Jurkat, Clone E6-1 (cell line): ENCODE data around the gene HDAC7.

Source experiments
- DNase-seq: peaks from one replicate; pipeline ENCODE4 v3.0.0-alpha.2; 2011; ENCODE audit warnings: low read depth, low spot score
- H3K4me3 ChIP-seq: 2 replicates; pipeline ENCODE4 v1.5.1; 2011; ENCODE audit warnings: mild to moderate bottlenecking, low read length, control low read depth, moderate library complexity

Gene HDAC7

DNA sequence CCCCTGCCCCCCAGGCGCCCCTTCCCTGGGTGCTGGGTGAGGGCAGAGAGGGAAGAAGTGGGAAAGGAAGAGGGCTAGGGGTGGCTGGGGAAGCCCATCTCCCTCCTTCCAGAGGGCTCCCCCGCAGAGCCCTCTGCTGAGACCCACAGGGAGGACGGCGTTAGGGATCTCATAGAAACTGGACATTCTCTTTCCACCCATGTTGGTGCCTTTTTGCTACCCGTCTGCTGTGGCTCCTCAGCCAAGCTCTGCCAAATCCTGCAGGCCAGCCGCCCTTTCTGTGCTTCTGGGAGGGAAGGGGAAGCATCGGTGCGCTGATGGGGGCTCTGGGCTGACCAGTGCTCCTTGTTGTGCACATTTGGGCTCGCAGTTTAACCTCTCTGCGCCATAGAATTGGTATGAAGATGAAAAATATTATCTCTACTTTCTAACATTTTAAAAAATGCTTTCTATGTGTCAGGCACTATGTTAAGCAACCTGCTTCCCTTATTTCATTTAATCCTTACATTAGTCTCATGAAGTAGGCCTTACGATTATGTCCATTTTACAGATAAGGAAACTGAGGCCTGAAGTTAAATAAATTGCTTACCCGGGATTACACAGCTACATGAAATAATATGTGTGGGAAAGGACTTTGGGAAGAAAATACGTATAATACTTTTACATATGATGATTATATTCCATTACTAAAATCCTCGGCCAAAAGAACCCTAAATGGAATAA, 45.7 kb downstream of the HDAC7 start:
- DNase-seq, result no peak
- H3K4me3 ChIP-seq, result peak overlapping the region; percentile 65

GRCh38 chr12:47773062-47773857, 46.4 kb downstream of the HDAC7 start, which contains the start of gene SLC48A1:
Gene SLC48A1, plus strand, starts transcription at chr12:47773238. Its CDS starts 67 bp downstream, at chr12:47773305.
- peak within 1 kb of the TSS; percentile 65 for H3K4me3 ChIP-seq
- DNase-seq, result no peak

GRCh38 chr12:47772738-47773061, 47.0 kb downstream of the HDAC7 start:
- no peak for DNase-seq
- peak overlapping the region; percentile 65 for H3K4me3 ChIP-seq

- no peak for DNase-seq
- H3K4me3 ChIP-seq, result no peak overlapping the region
These were observed 47.5 kb downstream of the HDAC7 start for GRCh38 chr12:47772094-47772660.

GRCh38 chr12:47771304-47771703, 48.4 kb downstream of the HDAC7 start:
- H3K4me3 ChIP-seq, result no peak overlapping the region
- DNase-seq, result no peak

DNA sequence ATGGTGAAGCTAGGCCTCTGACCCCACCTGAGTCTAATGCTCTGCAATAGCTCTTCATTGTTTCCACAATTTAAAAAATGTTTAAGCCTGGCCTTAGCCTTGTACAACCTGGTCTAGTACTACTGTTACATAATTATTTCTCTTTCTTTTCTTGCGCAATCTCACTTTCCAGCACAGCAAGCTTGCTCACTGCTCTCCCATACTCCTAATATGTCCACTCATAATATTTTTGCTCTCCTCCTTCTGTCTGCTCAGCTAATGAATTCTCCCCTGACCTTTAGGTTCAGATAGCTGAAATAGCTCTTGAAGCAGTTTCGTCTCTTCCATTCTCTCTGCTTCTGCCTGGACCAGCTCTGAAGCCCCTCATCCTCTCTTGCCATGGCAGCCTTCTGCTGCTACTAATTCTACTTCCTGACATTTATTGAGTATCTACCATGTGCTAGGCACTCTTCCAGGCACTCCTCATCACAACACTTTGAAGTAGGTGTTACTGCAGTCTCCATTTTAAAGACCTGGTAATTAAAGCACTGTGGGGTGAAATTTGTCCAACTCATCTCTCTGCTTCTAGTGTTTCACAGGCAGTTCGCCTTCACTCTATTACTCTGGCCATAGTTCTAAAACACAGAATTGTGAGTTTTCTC, 49.5 kb downstream of the HDAC7 start:
- no peak overlapping the region for H3K4me3 ChIP-seq
- DNase-seq, result no peak

DNA sequence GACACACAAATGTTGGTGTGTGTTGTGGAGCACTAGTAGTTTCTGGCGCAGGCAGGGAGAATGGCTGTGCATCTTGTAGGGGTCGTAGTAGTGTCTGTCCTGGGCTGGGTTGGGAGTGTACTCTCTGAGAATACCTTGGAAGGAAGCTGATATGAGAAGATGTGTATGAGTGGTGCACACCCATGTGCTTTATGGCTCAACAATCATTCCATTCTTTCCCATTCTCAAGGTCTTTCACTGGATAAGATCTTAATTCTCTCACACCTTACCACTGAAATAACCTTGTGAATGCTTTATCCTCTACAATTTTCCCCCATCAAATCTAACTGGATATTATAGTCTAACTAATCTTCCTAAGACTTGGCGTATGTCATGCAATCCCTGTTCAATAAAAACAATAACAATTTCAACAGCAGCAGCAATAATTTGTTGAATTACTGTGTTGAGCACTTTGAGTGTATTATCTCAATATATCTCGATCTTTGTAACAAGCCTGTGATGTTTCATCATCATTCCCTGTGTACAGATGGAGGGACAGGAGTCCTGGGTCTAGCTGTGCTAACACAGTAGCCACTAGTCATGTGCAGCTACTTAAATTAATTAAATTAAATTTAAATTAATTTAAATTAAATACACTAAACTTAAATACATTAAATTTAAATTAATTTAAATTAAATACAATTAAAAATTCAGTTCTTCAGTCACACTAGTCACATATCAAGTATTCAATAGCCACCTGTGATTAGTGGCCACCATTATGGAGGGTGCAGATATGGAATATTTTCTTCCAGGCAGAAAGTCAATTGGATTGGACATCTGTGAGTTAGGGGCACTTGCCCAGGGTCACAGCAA, 50.2 kb downstream of the HDAC7 start:
- no peak overlapping the region for H3K4me3 ChIP-seq
- no peak for DNase-seq

DNA sequence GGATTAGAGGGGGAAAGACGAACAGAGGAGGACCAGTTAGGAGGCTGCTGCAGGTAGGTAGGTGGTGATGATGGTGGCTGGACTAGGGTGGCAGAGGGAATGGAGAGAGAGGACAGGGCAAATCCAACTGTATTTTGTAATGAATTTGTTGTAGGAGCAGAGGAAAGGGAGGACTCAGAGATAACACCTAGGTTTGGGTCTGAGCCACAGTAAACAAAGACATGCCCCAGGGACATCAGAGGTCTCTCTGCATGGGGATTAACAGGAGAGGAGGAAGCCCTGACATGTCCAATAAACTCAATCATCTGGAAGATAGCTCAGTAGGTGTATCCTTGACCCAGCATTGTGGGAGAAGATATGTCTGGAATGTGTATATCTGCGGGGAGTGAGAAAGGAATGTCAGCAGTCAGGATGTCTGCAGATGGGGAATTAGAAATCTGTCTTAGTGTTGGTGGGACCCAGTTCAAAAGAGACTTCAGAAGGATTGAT, 51.3 kb downstream of the HDAC7 start:
- H3K4me3 ChIP-seq, result no peak overlapping the region
- no peak for DNase-seq

DNA sequence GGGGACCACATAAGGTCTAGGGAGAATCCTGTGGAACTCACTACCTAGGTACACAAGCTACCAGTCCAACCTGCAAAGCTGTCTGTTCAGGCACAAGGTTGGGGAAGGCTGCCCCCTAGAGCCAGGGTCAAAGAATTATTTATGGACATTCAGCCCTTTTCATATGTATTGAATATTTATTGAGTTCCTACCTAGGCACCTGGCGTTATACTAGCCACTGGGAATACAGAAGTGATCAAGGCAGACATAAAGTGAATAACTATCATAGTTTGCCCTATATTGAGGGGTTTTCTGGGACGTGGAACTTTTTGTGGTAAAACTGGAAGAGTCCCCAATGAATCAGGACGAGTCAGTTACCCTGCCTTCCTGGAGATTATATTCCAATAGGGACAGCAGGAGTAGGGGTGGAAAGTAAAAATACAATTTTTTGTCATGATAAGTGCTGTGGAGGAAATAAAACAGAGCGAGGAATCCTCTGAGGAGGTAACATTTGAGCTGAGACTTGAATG, 52.4 kb downstream of the HDAC7 start:
- DNase-seq, result peak; percentile 61

DNA sequence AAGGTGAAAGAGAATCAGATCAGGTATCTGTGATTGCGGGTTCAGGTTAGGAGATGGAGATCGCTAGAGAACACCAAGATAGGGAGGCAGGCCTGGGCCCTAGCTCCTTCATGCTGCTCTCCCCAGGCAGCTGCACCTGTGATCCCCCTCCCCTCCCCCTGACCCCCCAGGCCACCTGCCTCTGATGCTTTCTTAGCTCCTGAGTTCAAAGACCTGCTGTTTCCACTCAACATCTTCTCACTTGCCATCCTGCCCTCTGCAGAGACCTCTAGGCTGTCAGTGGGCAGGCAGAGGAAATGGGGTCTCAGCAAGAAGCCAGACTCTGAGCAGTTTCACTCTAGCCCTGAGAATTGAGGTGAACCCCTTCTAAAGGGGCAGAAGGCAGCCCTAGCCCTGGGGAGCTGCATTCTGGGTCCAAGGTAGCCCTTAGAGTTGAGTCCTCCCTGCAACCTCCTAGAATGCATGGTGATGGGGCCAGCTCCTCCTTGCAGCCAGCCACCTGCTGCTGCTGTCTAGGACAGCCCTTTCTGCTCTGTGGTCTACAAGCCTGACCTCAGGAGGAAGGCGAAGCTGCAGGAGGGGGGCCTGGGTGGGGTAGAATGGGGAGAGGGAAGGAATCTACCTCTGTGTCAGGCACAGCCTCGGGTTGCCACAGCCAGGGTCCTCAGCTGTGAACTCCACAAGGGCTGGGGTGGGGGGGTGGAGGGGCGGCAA, 53.0 kb downstream of the HDAC7 start:
- peak; percentile 84 for DNase-seq
- peak overlapping the region; percentile 8 for H3K4me3 ChIP-seq

More for the DNA sequence above, 52.4 kb downstream of the HDAC7 start:
- H3K4me3 ChIP-seq, result no peak overlapping the region

DNA sequence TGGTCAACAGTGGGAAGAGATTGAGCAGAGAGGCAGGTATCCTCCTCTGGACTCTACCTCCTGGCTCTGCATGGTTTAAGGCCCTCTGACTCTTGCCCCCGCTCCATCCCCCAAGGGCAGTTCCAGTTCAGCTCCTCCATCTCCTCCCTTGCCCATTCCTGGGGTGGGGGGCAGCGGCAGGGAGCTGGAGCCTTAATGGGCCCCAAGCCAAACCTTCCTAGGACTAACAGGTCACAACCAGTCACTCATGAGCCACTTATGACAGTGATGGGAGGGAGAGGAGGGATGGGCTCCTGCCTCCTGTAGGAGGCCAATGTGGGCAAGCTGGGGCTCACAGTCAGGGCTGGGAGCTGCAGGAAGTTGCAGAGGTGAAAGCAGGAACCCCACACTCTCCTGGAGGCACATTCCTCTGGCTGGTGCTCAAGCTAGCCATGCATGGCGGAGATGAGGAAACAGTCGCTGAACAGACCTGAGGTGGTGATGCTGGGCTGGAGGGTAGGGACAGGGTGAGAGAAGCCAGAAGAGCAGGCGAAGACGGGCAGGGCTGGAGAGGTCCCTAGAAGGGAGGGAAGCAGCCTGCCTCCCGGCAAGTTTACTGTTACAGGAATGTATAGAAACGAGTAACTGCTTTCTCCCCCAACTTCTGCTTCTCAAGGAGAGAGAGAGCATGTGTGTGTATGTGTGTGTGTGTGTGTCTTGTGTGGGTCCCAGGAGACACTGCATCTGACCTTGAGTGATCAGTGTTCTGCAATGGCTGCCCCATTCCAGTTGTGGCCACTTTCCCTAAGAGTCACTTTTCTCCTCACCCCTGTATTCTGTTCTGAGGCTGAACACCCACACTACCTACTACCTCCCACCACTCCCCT, 56.0 kb downstream of the HDAC7 start:
- no peak for DNase-seq
- no peak overlapping the region for H3K4me3 ChIP-seq

- H3K4me3 ChIP-seq, result no peak overlapping the region
- DNase-seq, result no peak
These were observed 56.7 kb downstream of the HDAC7 start for GRCh38 chr12:47762850-47763465.

GRCh38 chr12:47758834-47759690, 60.6 kb downstream of the HDAC7 start, which contains the start of gene RAPGEF3:
Gene RAPGEF3, minus strand, starts transcription at chr12:47758880. Its CDS starts 324 bp downstream, at chr12:47758556.
- peak within 1 kb of the TSS; percentile 65 for H3K4me3 ChIP-seq
- DNase-seq, result peak; percentile 42

DNA sequence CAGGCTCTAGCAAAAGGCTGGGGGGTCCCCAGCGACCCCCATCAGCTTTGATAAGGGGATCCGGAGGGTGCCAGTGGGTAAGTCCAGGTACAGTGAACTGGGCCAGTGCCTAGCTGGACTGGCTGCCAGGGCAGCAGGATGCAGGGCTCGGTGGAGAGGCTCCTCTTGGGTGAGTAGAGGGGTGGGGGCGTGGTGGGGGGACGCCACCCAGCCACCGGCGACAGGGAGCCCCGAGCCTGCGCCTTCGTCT, 61.2 kb downstream of the HDAC7 start:
- peak overlapping the region; percentile 65 for H3K4me3 ChIP-seq

DNA sequence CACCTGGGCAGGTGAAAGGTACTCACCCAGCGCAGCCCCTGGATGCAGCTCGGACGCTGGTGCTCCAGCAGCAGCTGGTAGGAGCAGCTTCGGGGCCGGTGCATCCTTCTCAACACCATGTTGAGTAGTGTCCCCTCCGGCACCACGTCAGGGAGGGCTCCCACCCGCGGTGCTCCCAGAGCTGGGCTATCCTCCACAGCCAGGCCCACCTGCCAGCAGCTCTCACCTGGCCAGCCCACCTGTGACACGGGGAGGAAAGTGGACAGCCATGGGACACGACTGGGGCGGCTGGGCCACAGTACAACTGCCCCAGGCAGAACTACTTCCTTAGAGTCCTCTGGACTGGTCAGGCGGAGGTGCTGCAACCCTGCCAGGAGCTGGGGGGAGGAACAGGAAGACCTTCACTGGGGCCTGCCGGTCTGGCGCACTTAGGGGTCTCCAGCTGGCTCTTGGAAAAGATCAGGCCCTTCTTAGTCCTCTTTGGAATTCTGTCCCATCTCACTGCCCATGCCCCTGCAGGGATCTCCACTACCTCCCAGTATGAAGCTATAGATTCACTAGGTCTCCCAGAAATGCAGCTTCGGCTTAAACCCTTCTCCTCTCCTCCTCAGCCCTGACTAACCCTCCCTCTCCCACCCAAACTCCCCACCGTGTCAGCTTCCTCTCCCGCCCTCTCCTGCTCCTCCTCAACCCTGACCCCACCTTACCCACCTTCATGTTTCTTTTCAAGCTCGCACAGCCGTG, 61.7 kb downstream of the HDAC7 start:
- no peak overlapping the region; the same call in 1 of the 2 replicates for H3K4me3 ChIP-seq
- DNase-seq, result no peak

More for the DNA sequence above, 61.2 kb downstream of the HDAC7 start:
- no peak for DNase-seq
